ENCODE data around the gene FHOD3. TPM values are rescaled to one million over a fixed set of nuclear protein-coding genes. Genes with fewer than 3 reads are reported as not detected.

Gene FHOD3
- total and polyA plus RNA-seq, 9 of the 15 experiments (the other 6 are each of a cell fraction or from before 2014, with no cell fraction given): 0.11 TPM; not detected in 8

DNA sequence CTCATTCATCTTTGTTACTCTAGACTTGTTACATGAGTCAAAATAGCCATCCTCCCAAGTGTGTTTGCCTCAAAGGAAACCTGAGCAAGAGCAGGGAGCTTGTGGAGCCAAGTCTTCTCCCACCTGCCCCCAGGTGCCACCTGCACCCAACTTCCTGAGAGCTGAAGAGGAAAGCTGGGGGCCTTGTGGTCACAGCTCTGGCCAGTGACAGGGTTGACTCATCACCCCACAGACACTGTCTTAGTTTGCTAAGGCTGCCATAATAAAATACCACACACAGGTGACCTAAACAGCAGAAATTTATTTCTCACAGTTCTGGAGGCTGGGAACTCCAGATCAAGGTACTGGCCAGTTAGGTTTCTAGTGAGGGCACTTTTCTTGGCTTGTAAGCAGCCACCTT, 431.7 kb downstream of the FHOD3 start:
- Histone ChIP-seq H3K9me1 (ENCODE audit: control insufficient read depth, insufficient read depth, low read length) (no peaks in the 10 kb centered on the region), H3K36me3 (ENCODE audit: control insufficient read depth, insufficient read depth, low read length) (no peaks in the 10 kb centered on the region), H3K9me3 (replicated peaks; ENCODE audit: control insufficient read depth, insufficient read depth, low read depth, low read length) (no peaks in the 10 kb centered on the region), H3K4me2 (ENCODE audit: insufficient read depth, low read length) (no peak overlapping the region), H3K4me3 (no peak overlapping the region), H3K27me3 (ENCODE audit: control insufficient read depth in 2 of 2, insufficient read depth in 2 of 2, low read length in 2 of 2) (peaks cover 9 to 19% of the 10 kb centered on the region in 2 experiments), H3K79me2 (ENCODE audit: control insufficient read depth, insufficient read depth, low read length) (no peaks in the 10 kb centered on the region), H2AFZ (ENCODE audit: low read depth, low read length) (no peak overlapping the region), H3K9ac (ENCODE audit: insufficient read depth in 1 of 2, low read depth in 2 of 2, low read length in 2 of 2) (no peak overlapping the region), H3K4me1 (replicated peaks in 1 of 2; ENCODE audit: control insufficient read depth in 2 of 2, insufficient read depth in 2 of 2, low read length in 2 of 2) (no peaks in the 10 kb centered on the region), H4K20me1 (replicated peaks; ENCODE audit: control insufficient read depth, insufficient read depth, low read length) (no peaks in the 10 kb centered on the region), H3K27ac (ENCODE audit: extremely low read depth, low read depth, low read length) (no peak overlapping the region)
- in situ Hi-C loops (cut with MboI) (no loop called here), intact Hi-C loops (cut with micrococcal nuclease) (no loop called here)
- ChIA-PET CTCF (ENCODE audit: low intra/inter-chr PET ratio) (no interaction called here), POLR2A (interaction anchor here (0.8 to 1.2 kb wide), 2 partner anchors 15 to 50 kb away, joined by 3 to 4 read pairs; no protein-coding TSS in a partner anchor)
- ATAC-seq: no peak
- FAIRE-seq: no peak
- no TSS peak for BruUV-seq (replicated peaks)
- DNase-seq (ENCODE audit: extremely low read depth in 1 of 4, low spot score in 3 of 4): no peak
- no peak for TF ChIP-seq SMAD2 (IDR thresholded peaks at IDR 0.05; ENCODE audit: low read depth, low read length)
- TF ChIP-seq JUND (IDR thresholded peaks at IDR 0.05; ENCODE audit: borderline replicate concordance, low read depth, low read length): no peak
- TF ChIP-seq JUND (tag; IDR thresholded peaks at IDR 0.05; ENCODE audit: borderline replicate concordance, low read depth, low read length): no peak
- TF ChIP-seq NR3C1 (CRISPR knock-in tag; IDR thresholded peaks at IDR 0.05): no peak
- no peak for TF ChIP-seq ADNP (tag; IDR thresholded peaks at IDR 0.05)
- TF ChIP-seq TBP (optimal IDR thresholded peaks at IDR 0.05; ENCODE audit: low read depth, low read length): no peak
- TF ChIP-seq TCF15 (CRISPR knock-in tag; IDR thresholded peaks at IDR 0.05): no peak
- TF ChIP-seq XRCC4 (IDR thresholded peaks at IDR 0.05; ENCODE audit: extremely low read depth, insufficient read depth, insufficient read length): no peak
- no peak for TF ChIP-seq KDM4B (IDR thresholded peaks at IDR 0.05; ENCODE audit: borderline replicate concordance in 2 of 2, low read depth in 1 of 2)
- no peak for TF ChIP-seq EP400 (IDR thresholded peaks at IDR 0.05)
- TF ChIP-seq HMG20A (CRISPR knock-in tag; conservative IDR thresholded peaks at IDR 0.05): no peak
- TF ChIP-seq MGA (IDR thresholded peaks at IDR 0.05): no peak
- no peak for TF ChIP-seq ZNF165 (CRISPR knock-in tag; IDR thresholded peaks at IDR 0.05; ENCODE audit: borderline replicate concordance)

All from K562 (cell line).